ENCODE measurements around the gene SPAM1. TPM values are rescaled to one million over a fixed set of nuclear protein-coding genes. Genes with fewer than 3 reads are reported as not detected.

The SPAM1 gene
- total RNA-seq, 1 donor from 2014 or later: not detected

GRCh38 chr7:123929107-123929506 lies 4.1 kb downstream of the SPAM1 start:
- H3K4me1 Mint-ChIP-seq (ENCODE audit: low read depth): no peaks in the 10 kb centered on the region
- H3K36me3 Mint-ChIP-seq (ENCODE audit: low read depth): no peaks in the 10 kb centered on the region
- DNase-seq (ENCODE audit: low spot score): no peak
- no peak overlapping the region for H3K4me3 Mint-ChIP-seq
- H3K27ac Mint-ChIP-seq: no peak overlapping the region
- no peaks in the 10 kb centered on the region for H3K27me3 Mint-ChIP-seq (ENCODE audit: insufficient read depth)
- intact Hi-C loops (cut with micrococcal nuclease): no loop called here
- no peaks in the 10 kb centered on the region for H3K9me3 Mint-ChIP-seq

- Mint-ChIP-seq H3K27me3 (ENCODE audit: insufficient read depth) (no peaks in the 10 kb centered on the region), H3K27ac (no peak overlapping the region), H3K4me1 (ENCODE audit: low read depth) (no peaks in the 10 kb centered on the region), H3K4me3 (no peak overlapping the region), H3K9me3 (no peaks in the 10 kb centered on the region), H3K36me3 (ENCODE audit: low read depth) (no peaks in the 10 kb centered on the region)
- DNase-seq (ENCODE audit: low spot score): no peak
- intact Hi-C loops (cut with micrococcal nuclease): no loop called here
These were observed 4.6 kb downstream of the SPAM1 start for GRCh38 chr7:123929655-123930054.

GRCh38 chr7:123935436-123936381 lies 10.7 kb downstream of the SPAM1 start:
- Mint-ChIP-seq H3K27ac (no peak overlapping the region), H3K27me3 (ENCODE audit: insufficient read depth) (no peaks in the 10 kb centered on the region)

GRCh38 chr7:123936388-123936787 lies 11.3 kb downstream of the SPAM1 start:
- Mint-ChIP-seq H3K27ac (no peak overlapping the region), H3K9me3 (no peaks in the 10 kb centered on the region), H3K36me3 (ENCODE audit: low read depth) (no peaks in the 10 kb centered on the region), H3K4me1 (ENCODE audit: low read depth) (no peaks in the 10 kb centered on the region), H3K27me3 (ENCODE audit: insufficient read depth) (no peaks in the 10 kb centered on the region), H3K4me3 (no peak overlapping the region)
- intact Hi-C loops (cut with micrococcal nuclease): no loop called here
- DNase-seq (ENCODE audit: low spot score): no peak

More at GRCh38 chr7:123935436-123936381, 10.7 kb downstream of the SPAM1 start:
- no peak overlapping the region for H3K4me3 Mint-ChIP-seq
- no peaks in the 10 kb centered on the region for H3K4me1 Mint-ChIP-seq (ENCODE audit: low read depth)
- H3K36me3 Mint-ChIP-seq (ENCODE audit: low read depth): no peaks in the 10 kb centered on the region
- no peak for DNase-seq (ENCODE audit: low spot score)
- H3K9me3 Mint-ChIP-seq: no peaks in the 10 kb centered on the region
- intact Hi-C loops (cut with micrococcal nuclease): no loop called here

DNA sequence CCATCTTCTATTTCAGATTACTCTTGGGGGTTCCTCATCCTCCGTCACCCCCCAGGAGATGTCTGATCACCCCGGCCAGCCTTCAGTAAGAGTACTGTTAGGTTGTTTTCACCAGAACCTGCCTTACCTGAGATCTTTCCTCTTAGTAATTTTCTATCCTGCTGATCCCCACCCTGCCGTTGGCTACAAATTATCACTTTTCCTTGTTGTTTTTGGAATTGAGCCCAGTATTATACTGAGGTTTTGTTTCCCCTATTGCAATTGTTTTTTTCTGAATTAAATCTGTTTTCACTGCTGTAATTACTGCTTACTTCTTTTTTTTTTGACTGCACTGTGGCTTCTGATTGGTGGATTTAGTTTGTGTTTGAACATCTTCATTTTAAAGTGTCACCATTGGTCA lies 14.7 kb downstream of the SPAM1 start:
- no peak overlapping the region for H3K4me3 Mint-ChIP-seq
- intact Hi-C loops (cut with micrococcal nuclease): loop anchor here (10.0 kb wide), 1 partner anchor 55 kb away; no protein-coding TSS in a partner anchor
- no peak for DNase-seq (ENCODE audit: low spot score)
- H3K9me3 Mint-ChIP-seq: no peaks in the 10 kb centered on the region
- H3K27ac Mint-ChIP-seq: no peak overlapping the region
- H3K36me3 Mint-ChIP-seq (ENCODE audit: low read depth): no peaks in the 10 kb centered on the region
- H3K4me1 Mint-ChIP-seq (ENCODE audit: low read depth): no peaks in the 10 kb centered on the region
- H3K27me3 Mint-ChIP-seq (ENCODE audit: insufficient read depth): no peaks in the 10 kb centered on the region

DNA sequence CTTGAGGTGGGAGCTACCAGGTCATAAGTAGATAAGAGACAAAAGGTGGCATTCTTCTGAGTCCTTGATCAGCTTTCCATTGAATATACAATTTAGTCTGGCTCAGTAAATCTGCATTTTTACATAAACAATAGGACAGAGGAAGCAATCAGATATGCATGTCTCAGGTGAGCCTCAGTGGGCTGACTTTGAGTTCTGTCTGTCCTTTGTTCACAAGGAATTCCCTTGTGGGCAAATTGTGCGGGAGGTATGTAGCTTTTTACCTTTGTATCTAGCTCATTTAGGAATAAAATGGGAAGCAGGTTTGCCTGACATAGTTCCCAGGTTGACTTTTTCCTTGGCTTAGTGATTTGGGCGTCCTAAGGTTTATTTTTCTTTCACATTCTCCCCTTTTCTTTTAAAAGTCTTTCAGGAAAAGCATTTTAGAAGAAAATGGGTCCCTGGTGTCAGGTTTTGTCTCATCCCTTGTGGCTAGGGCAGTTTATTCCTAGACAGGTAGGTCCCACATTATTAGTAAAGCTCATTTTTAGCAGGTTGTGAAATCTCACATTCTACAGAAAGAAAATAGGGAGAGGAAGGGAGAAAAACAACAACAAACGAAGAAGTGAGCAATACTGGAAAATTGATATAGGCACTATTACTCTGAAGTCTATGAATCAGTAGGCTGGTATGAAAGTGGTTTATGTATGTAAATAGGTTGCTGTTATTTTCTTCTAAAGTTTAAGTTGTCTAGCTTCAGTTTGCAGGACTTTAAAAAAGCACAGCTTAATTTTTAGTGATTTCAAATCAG lies 16.5 kb downstream of the SPAM1 start:
- Mint-ChIP-seq H3K27me3 (ENCODE audit: insufficient read depth) (no peaks in the 10 kb centered on the region), H3K4me1 (ENCODE audit: low read depth) (no peaks in the 10 kb centered on the region)
- DNase-seq (ENCODE audit: low spot score): no peak

DNA sequence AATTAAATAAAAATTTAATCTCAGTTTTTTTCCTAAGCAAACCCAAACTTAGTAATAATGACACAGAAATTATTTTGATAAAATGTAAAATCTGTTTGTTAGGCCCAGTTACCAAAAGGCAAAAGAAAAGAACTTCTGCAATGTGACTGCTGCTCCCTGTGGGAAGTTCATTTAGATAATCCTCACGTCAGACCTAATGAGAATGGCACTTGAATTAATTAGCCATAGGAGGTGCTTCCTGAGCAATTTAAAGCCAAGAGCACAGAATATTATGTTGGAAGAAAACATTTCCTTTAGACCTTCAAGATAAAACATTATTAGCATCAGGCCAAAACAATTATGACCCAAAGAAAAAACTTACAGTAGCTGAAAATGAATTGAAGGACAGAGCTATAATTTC lies 19.4 kb downstream of the SPAM1 start:
- Mint-ChIP-seq H3K36me3 (ENCODE audit: low read depth) (no peaks in the 10 kb centered on the region), H3K27me3 (ENCODE audit: insufficient read depth) (no peaks in the 10 kb centered on the region), H3K4me3 (no peak overlapping the region), H3K27ac (no peak overlapping the region), H3K4me1 (ENCODE audit: low read depth) (no peaks in the 10 kb centered on the region), H3K9me3 (no peaks in the 10 kb centered on the region)
- DNase-seq (ENCODE audit: low spot score): no peak
- intact Hi-C loops (cut with micrococcal nuclease): loop anchor here (10.0 kb wide), 1 partner anchor 60 kb away; no protein-coding TSS in a partner anchor

More for the DNA sequence above, 16.5 kb downstream of the SPAM1 start:
- Mint-ChIP-seq H3K36me3 (ENCODE audit: low read depth) (no peaks in the 10 kb centered on the region), H3K27ac (no peak overlapping the region), H3K9me3 (no peaks in the 10 kb centered on the region), H3K4me3 (no peak overlapping the region)
- intact Hi-C loops (cut with micrococcal nuclease): loop anchor here (10.0 kb wide), 1 partner anchor 57 kb away; no protein-coding TSS in a partner anchor

DNA sequence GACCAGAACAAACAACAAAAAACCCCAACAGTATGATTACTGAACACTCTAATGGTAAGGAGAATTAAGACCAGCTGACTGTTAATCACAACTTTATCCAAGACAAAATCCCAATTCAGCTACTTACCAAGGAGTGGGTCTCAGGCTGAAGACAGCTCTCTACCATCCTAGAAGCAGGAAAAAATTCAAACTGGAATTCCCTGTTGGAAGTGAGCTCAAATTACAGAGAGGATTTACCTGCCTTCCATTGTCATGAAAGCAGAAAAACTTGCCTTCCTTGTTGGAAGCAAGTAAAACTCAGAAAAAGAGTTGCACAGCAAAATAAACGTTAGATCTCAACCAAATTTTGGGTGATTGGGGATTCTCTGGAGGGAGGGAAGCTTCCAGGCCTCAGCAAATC lies 20.9 kb downstream of the SPAM1 start:
- Mint-ChIP-seq H3K36me3 (ENCODE audit: low read depth) (no peaks in the 10 kb centered on the region), H3K27ac (no peak overlapping the region), H3K4me1 (ENCODE audit: low read depth) (no peaks in the 10 kb centered on the region), H3K27me3 (ENCODE audit: insufficient read depth) (no peaks in the 10 kb centered on the region), H3K9me3 (no peaks in the 10 kb centered on the region), H3K4me3 (no peak overlapping the region)
- no peak for DNase-seq (ENCODE audit: low spot score)
- intact Hi-C loops (cut with micrococcal nuclease): loop anchor here (10.0 kb wide), 1 partner anchor 61 kb away; no protein-coding TSS in a partner anchor

DNA sequence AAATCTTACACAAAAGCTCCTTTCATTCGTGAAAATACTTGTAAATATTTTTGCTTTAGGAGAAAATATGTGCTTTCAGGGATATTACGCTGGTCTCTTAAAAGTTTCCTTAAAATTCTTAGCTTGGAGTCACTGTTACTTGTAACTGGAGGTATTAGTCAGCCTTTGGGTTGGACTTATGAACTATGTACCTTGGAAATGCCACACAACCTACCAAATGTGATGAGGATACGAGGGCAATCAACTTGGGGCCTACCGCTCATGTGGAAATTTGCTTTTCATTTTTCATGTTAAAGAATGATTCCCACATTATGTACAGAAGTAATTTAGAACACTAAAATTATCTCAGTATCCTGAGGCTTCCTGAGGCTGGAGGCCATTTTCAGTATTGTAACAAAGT lies 23.1 kb downstream of the SPAM1 start:
- no peak for DNase-seq (ENCODE audit: low spot score)
- intact Hi-C loops (cut with micrococcal nuclease): loop anchor here (10.0 kb wide), 1 partner anchor 63 kb away; no protein-coding TSS in a partner anchor
- Mint-ChIP-seq H3K4me3 (no peak overlapping the region), H3K9me3 (no peaks in the 10 kb centered on the region), H3K27ac (no peak overlapping the region), H3K27me3 (ENCODE audit: insufficient read depth) (no peaks in the 10 kb centered on the region), H3K36me3 (ENCODE audit: low read depth) (no peaks in the 10 kb centered on the region), H3K4me1 (ENCODE audit: low read depth) (no peaks in the 10 kb centered on the region)

DNA sequence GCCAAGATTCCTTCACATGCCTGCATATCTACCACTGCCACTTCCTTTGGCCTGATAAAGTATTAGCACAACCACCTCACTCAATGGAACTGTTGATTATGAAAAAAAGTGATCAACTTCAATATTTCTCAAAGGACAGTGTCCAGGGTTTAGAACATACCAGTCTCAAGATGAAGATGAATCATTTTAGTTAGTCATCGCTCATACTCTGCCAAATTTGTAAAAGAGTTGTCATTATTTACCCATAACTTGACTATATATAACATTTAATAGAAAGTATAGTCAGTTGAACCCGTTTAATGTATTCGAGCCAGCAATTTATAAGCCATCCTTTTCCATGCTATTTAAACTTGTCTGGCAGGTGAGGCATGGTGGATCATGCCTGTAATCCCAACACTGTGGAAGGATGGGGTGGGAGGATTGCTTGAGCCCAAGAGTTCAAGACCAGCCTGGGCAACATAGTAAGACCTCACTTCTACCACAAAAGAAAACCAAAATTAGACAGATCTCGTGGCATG lies 33.2 kb downstream of the SPAM1 start:
- intact Hi-C loops (cut with micrococcal nuclease): no loop called here
- no peak overlapping the region for H3K27ac Mint-ChIP-seq
- no peaks in the 10 kb centered on the region for H3K9me3 Mint-ChIP-seq

GRCh38 chr7:123961771-123962170 lies 36.7 kb downstream of the SPAM1 start:
- H3K36me3 Mint-ChIP-seq (ENCODE audit: low read depth): no peaks in the 10 kb centered on the region
- intact Hi-C loops (cut with micrococcal nuclease): no loop called here
- no peak for DNase-seq (ENCODE audit: low spot score)

More for the DNA sequence above, 33.2 kb downstream of the SPAM1 start:
- H3K4me3 Mint-ChIP-seq: no peak overlapping the region
- H3K27me3 Mint-ChIP-seq (ENCODE audit: insufficient read depth): no peaks in the 10 kb centered on the region
- DNase-seq (ENCODE audit: low spot score): no peak
- H3K4me1 Mint-ChIP-seq (ENCODE audit: low read depth): no peaks in the 10 kb centered on the region
- H3K36me3 Mint-ChIP-seq (ENCODE audit: low read depth): no peaks in the 10 kb centered on the region

GRCh38 chr7:123966936-123967335 lies 41.9 kb downstream of the SPAM1 start:
- no peak overlapping the region for H3K27ac Mint-ChIP-seq
- DNase-seq (ENCODE audit: low spot score): no peak
- intact Hi-C loops (cut with micrococcal nuclease): no loop called here
- H3K36me3 Mint-ChIP-seq (ENCODE audit: low read depth): no peaks in the 10 kb centered on the region
- H3K9me3 Mint-ChIP-seq: no peaks in the 10 kb centered on the region
- H3K4me1 Mint-ChIP-seq (ENCODE audit: low read depth): no peaks in the 10 kb centered on the region
- H3K27me3 Mint-ChIP-seq (ENCODE audit: insufficient read depth): no peaks in the 10 kb centered on the region
- H3K4me3 Mint-ChIP-seq: no peak overlapping the region

More at GRCh38 chr7:123961771-123962170, 36.7 kb downstream of the SPAM1 start:
- no peaks in the 10 kb centered on the region for H3K9me3 Mint-ChIP-seq
- no peaks in the 10 kb centered on the region for H3K27me3 Mint-ChIP-seq (ENCODE audit: insufficient read depth)
- H3K4me3 Mint-ChIP-seq: no peak overlapping the region
- no peaks in the 10 kb centered on the region for H3K4me1 Mint-ChIP-seq (ENCODE audit: low read depth)
- no peak overlapping the region for H3K27ac Mint-ChIP-seq

All from activated T-helper 1 cell treated with anti-CD3 and anti-CD28 coated beads, Interleukin-12 subunit alpha, Interleukin-12 subunit beta, Interleukin-2, Interleukin-4 antibody, amounts not matched to agents 30 ng/mL and 10 ng/mL and 1 ng/mL, durations not matched to agents 14 hours and 24 hours and 36 hours (primary cell).